Activated T-cell treated with anti-CD3 and anti-CD28 coated beads, Interleukin-2, amount 50 U/mL, for 72 hours (primary cell): Measurements from ENCODE around the gene ZNF526. TPM values are rescaled to one million over a fixed set of nuclear protein-coding genes. Genes with fewer than 3 reads are reported as not detected.
A peak's percentile ranks its signal among the peaks of the same experiment; 100 is the strongest.

Experiments
- ATAC-seq, 2 donors: fragments of 150-1000 bp; cut with Tn5 transposase; replicated peaks in 1 of 2; 2 replicates each; pipeline ENCODE4 v1.10.0; 2021; ENCODE audit warnings: moderate library complexity in 2 of 2, mild to moderate bottlenecking in 1 of 2
- DNase-seq, 2 donors: peaks; one replicate each; pipeline ENCODE4 v3.0.0; 2021 to 2022; ENCODE audit warnings: mixed read lengths in 1 of 2
- H3K27ac Mint-ChIP-seq: one replicate; pipeline ENCODE4 v1.8.0; 2022; ENCODE audit warnings: mild to moderate bottlenecking, moderate library complexity, mixed read lengths
- H3K27me3 Mint-ChIP-seq: one replicate; pipeline ENCODE4 v1.8.0; 2022; ENCODE audit warnings: low read depth, mixed read lengths
- H3K36me3 Mint-ChIP-seq, 2 donors: one replicate each; pipeline ENCODE4 v1.8.0; 2022; ENCODE audit warnings: mixed read lengths in 2 of 2, mild to moderate bottlenecking in 1 of 2; ENCODE audit not compliant: insufficient read depth in 2 of 2
- H3K4me1 Mint-ChIP-seq: one replicate; pipeline ENCODE4 v1.8.0; 2022; ENCODE audit warnings: low read depth, mixed read lengths
- H3K4me3 Mint-ChIP-seq, 2 donors: one replicate each; pipeline ENCODE4 v1.8.0; 2022; ENCODE audit warnings: mild to moderate bottlenecking in 2 of 2, mixed read lengths in 2 of 2, moderate library complexity in 2 of 2
- H3K9me3 Mint-ChIP-seq, 2 donors: one replicate each; pipeline ENCODE4 v1.8.0; 2022; ENCODE audit warnings: mixed read lengths in 2 of 2
- total RNA-seq, 2 donors: library from RNA; stranded (reverse); gene quantifications; one replicate each; pipeline ENCODE4 v1.2.3, GENCODE V29; 2022

Gene ZNF526
- total RNA-seq, 2 donors from 2014 or later = 11.4 to 11.9 TPM

DNA sequence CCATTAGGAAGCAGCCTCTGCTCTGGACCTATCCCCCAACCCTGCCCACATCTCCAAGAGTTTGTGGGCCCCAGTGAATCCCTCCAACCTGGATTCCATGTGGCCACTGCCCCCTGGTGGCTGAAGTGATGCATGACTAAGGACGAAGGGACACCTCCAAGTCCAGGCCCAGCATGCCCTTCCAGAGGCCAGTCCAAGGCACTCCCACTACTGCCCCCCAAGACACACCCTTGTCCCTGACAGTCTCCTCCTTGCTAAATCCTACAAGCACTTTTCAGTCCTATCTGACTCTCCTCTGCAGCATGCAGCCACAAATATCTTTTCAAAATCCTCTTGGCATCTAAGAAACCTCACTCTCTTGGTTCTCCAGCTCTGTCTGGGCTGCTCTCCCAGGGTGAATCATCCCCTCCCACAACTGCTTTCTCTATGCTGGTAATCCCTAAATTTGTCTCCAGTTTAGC lies 35.7 kb upstream of the ZNF526 start:
- peaks cover 24% of the 10 kb centered on the region for H3K4me1 Mint-ChIP-seq
- peak; percentile 74 for ATAC-seq
- no peaks in the 10 kb centered on the region for H3K9me3 Mint-ChIP-seq
- H3K27ac Mint-ChIP-seq = peak overlapping the region; percentile 86
- H3K4me3 Mint-ChIP-seq = no peak overlapping the region
- peak; percentile 75 to 82 for DNase-seq
- no peaks in the 10 kb centered on the region for H3K27me3 Mint-ChIP-seq
- no peaks in the 10 kb centered on the region for H3K36me3 Mint-ChIP-seq

DNA sequence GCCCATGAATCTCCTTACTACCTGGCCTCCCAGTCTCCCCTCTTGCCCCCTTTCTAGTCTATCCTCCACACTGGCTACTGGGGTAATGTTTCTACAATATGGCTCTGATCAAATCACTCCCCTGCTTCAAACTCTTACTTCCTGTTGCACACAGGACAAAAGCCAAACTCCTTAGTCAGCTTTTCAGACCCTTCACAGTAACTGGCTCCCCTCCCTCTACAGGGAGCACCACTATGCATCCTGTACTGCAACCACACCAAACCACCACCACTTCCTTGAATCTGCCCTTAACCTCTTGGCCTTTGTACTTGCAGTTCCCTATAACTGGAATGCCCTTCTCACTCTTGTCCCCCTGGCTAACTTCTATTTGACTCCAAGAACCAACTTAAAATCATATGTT lies 34.8 kb upstream of the ZNF526 start:
- peak overlapping the region; percentile 86 for H3K27ac Mint-ChIP-seq
- ATAC-seq (peak; percentile 56 to 79), DNase-seq (peak in 1 of 2 donors; percentile 11)
- no peaks in the 10 kb centered on the region for H3K27me3 Mint-ChIP-seq
- H3K4me1 Mint-ChIP-seq = peaks cover 24% of the 10 kb centered on the region
- H3K4me3 Mint-ChIP-seq = peak overlapping the region in 1 of 2 donors; percentile 29
- no peaks in the 10 kb centered on the region for H3K36me3 Mint-ChIP-seq
- no peaks in the 10 kb centered on the region for H3K9me3 Mint-ChIP-seq

DNA sequence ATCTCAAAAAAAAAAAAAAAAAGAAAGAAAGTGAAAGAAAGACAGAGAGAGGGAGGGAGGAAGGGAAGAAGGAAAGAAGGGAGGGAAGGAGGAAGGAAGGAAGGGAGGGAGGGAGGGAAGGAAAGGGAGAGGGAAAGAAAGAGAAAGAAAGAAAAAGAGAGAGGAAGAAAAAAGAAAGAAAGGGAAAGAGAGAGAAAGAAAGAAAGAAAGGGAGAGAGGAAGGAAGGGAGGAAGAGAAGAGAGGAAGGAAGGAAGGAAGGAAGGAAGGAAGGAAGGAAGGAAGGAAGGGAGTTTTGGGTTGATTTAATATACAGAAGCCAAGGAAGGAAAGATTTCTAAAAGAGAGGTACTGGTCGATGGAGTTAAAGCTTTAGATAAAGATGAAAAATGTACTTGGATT lies 31.4 kb upstream of the ZNF526 start:
- no peak for DNase-seq
- H3K27ac Mint-ChIP-seq = no peak overlapping the region
- ATAC-seq = no peak
- H3K4me1 Mint-ChIP-seq = peaks cover 36% of the 10 kb centered on the region
- peaks cover 0 to 2% of the 10 kb centered on the region in 2 donors for H3K9me3 Mint-ChIP-seq
- peaks cover 0 to 4% of the 10 kb centered on the region in 2 donors for H3K36me3 Mint-ChIP-seq
- H3K27me3 Mint-ChIP-seq = no peaks in the 10 kb centered on the region
- no peak overlapping the region for H3K4me3 Mint-ChIP-seq

DNA sequence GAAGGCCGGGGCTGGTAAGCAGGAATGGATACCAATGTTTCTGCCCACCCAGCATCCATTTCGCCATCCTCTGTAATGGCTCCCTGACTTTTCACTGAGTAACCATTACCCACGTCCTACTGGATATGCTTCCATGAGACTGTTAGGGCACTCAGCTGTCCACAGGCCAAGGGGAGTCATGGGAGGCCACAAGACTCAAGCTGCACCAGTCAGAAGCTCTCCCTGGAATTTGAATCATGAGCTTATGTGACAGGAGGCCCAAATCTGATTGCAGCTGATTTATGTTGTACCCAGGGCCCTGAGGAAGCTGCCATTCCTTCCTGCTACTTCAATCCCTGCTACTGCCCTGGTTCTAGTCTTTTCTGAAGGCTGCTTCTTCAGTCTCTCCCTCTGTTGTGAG lies 31.0 kb upstream of the ZNF526 start:
- Mint-ChIP-seq H3K36me3 (peaks cover 2 to 4% of the 10 kb centered on the region in 2 donors), H3K4me1 (peaks cover 37% of the 10 kb centered on the region), H3K27me3 (no peaks in the 10 kb centered on the region), H3K9me3 (peaks cover under 1 to 2% of the 10 kb centered on the region in 2 donors), H3K27ac (no peak overlapping the region), H3K4me3 (no peak overlapping the region)
- ATAC-seq (no peak), DNase-seq (no peak)

DNA sequence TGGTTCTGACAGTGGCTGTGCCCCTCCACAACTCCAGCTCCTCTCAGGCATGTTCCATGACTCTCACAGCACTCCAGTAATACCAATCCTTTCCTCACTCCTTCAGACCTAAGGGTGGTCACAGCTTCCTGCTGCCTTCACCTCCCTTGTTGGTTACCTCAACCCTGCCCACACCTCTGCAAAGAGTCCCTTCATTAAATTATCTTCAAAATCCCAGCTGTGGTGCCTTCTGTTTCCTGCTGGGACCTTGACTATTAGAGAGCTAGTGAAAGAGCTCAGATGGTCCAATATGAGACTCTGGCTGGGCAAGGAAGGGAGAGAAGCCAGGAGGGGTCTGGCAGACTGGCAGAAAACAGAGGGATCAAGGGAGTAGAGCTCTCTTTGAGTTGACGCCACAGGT lies 28.8 kb upstream of the ZNF526 start:
- Mint-ChIP-seq H3K27me3 (no peaks in the 10 kb centered on the region), H3K4me3 (peak overlapping the region in 1 of 2 donors; percentile 12), H3K36me3 (peaks cover 4% of the 10 kb centered on the region in 2 donors)

DNA sequence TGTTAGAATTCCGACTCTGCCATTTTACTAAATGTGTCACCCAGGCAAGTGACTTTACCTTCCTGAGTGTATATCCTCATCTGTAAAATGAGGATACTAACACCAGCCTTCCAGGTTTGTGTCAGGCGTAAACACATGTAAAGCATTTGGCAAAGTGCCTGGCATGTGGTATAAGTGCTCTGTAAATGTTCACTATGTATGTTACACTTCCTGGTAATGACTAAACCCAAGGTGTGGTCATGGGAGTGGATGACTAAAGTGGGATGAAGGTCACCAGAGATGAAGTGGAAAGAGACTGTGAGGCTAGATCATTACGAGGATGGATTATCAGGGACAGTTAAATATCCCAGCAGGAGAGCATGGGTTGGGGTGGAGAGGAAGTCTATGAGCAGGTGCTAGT lies 28.3 kb upstream of the ZNF526 start:
- Mint-ChIP-seq H3K27ac (no peak overlapping the region), H3K4me1 (peaks cover 33% of the 10 kb centered on the region), H3K27me3 (no peaks in the 10 kb centered on the region), H3K36me3 (peaks cover 4% of the 10 kb centered on the region in 2 donors), H3K9me3 (peaks cover 2% of the 10 kb centered on the region in 2 donors), H3K4me3 (peak overlapping the region; percentile 0 to 12)
- DNase-seq (peak; percentile 63 to 74), ATAC-seq (peak; percentile 93 to 95)

More for the DNA sequence above, 28.8 kb upstream of the ZNF526 start:
- no peak for DNase-seq
- ATAC-seq = peak; percentile 22 to 25
- H3K9me3 Mint-ChIP-seq = peaks cover 2% of the 10 kb centered on the region in 2 donors
- H3K27ac Mint-ChIP-seq = peak overlapping the region; percentile 5
- H3K4me1 Mint-ChIP-seq = peaks cover 28% of the 10 kb centered on the region

DNA sequence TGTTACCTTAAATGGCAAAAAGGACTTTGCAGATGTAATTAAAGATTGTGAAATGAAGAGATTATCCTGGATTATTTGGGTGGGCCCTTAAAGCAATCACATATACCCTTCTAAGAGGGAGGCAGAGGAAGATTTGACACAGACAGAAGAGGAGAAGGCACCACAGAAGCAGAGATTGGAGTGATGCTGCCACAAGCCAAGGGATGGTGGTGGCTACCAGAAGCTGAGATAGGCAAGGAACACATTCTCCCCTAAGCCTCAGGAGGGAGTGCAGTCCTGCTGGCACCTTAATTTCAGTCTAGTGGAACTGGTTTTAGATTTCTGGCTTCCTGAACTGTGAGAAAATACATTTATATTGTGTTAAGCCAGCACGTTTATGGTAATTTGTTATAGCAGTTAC lies 26.8 kb upstream of the ZNF526 start:
- no peak overlapping the region for H3K4me3 Mint-ChIP-seq
- no peak overlapping the region for H3K27ac Mint-ChIP-seq
- DNase-seq (no peak), ATAC-seq (no peak)
- H3K9me3 Mint-ChIP-seq = peaks cover 2% of the 10 kb centered on the region in 2 donors
- peaks cover 42% of the 10 kb centered on the region for H3K4me1 Mint-ChIP-seq
- no peaks in the 10 kb centered on the region for H3K27me3 Mint-ChIP-seq
- H3K36me3 Mint-ChIP-seq = peaks cover 4% of the 10 kb centered on the region in 2 donors

DNA sequence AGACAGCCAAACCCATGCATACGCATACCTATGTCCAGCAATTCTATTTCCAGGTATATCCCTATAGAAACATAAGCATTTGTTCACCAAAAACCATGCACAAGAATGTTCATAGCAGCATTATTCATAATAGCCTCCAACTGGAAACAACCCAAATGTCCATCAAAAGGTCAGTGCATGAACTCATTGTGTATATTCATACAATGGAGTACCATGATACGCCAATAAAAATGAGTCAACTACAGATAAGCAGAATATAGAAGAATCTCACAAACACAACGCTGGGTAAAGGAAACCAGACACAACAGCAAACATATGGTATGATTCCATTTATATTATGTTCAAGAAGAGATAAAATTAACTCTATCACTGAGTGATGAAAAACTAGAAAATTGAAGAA lies 26.4 kb upstream of the ZNF526 start:
- Mint-ChIP-seq H3K27me3 (no peaks in the 10 kb centered on the region), H3K4me1 (peaks cover 46% of the 10 kb centered on the region), H3K4me3 (no peak overlapping the region), H3K36me3 (peaks cover 6% of the 10 kb centered on the region in 2 donors), H3K9me3 (peaks cover 2% of the 10 kb centered on the region in 2 donors), H3K27ac (no peak overlapping the region)
- ATAC-seq (no peak), DNase-seq (no peak)

DNA sequence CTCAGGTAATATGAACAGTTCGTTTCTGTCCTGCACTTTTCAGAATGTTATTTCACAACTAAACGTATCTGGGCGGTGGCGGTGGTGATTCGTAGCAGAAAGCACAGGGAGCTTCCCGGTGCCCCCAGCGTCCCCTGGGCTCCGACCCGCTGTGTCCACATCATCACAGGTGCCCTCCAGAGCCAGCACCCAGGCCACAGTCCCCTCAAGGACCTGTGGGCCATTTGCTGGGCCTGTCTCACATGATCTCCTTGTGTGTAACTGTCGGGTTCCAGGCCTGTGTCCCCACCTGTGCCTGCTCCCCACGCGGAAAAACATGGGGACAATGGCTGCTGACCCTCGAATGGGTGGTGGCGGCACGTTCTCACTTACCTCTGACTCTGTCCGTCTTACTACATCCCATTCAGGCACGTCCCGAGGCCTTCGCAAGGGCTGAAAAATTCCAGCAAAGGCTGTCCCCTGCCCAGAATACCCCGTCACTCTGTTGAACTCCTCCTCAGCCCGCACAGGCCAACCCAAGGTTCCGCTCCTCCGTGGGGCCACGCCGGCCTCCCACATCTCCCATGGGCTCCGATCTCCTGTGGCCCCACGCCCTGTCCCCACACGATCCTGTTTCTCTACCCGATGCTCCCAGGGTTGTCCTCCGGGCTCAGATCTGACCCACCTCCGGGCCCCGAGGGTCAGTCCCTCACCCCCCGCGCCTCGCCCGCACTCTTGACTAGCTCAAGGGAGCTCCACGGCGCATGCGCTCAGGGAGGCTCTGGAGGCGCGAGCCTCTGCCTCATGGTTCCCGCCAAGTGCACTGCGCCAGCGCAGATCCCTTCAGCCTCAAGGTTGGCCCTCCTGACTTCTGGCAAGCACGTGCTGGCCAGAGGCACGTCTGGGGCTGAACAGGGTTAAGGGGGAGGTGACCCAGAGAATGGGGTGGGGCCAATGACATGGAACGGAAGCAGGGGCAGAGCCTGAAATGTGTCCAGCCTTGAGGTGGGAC lies 23.8 kb upstream of the ZNF526 start:
- DNase-seq = no peak
- Mint-ChIP-seq H3K27me3 (no peaks in the 10 kb centered on the region), H3K4me1 (peaks cover 68% of the 10 kb centered on the region), H3K27ac (peak overlapping the region; percentile 21), H3K9me3 (peaks cover 2% of the 10 kb centered on the region in 2 donors), H3K36me3 (peaks cover 7 to 8% of the 10 kb centered on the region in 2 donors), H3K4me3 (no peak overlapping the region)
- ATAC-seq = no peak

DNA sequence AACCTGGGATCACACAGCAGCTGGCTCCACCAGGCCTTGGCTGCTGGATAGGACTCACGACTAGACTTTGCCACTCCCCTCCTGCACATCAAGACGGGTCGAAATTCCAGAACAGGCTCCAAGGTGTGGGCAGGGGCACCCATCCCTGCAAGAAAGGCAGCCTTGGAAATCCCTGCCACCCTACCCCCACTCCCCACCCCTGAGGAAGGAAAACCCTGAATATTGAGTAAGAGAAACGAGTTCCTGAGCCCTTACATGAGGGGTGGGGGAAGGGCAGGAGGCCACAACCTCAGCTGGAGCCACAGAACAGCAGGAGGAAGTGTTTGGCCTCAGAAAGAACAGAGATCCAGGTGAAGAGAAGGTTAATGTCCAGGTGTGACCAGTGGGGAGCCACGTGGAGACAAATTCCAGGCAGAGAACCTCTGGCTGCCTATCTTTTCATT lies 22.7 kb upstream of the ZNF526 start:
- Mint-ChIP-seq H3K4me3 (no peak overlapping the region), H3K27me3 (no peaks in the 10 kb centered on the region), H3K9me3 (peaks cover 2% of the 10 kb centered on the region in 2 donors), H3K4me1 (peaks cover 68% of the 10 kb centered on the region), H3K36me3 (peaks cover 8 to 10% of the 10 kb centered on the region in 2 donors), H3K27ac (peak overlapping the region; percentile 38)
- no peak for DNase-seq
- no peak for ATAC-seq

DNA sequence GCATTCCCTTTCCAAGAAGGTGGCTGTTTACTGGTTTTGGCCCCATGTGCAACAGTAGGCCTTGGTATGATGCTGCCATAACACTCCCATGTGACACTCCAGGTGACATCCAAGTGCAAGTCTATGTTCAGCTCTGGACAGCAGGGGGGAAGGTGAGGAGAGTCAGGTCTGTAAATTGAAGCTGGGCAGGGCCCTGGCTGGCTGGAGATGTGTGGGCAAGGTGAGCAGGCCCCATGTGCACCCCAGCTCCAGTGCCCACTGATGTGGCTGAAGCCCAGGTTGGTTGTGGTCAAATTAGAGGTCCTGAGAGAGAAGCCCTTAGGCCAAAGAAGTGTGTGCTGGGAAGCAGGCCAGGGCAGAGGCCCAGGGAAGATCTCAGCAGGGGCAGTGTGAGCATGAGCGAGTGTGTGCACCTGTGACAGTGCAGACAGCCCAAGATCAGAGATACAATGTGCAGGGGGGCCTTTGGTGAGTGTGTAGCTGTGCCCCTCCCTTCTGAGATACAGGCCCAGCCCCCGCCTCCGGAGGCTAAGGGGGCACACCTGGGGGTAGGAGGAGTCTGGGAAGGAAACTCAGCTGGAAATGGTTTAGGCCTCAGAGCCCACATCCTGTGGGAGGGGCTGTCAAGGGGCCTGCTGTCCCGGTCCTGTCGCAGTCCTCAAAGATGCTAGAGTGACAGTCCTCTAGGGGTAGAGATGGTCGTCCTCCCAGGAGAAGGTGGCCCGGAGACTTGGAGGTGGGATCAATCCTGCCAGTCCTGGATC lies 21.3 kb upstream of the ZNF526 start:
- peak; percentile 60 to 70 for ATAC-seq
- Mint-ChIP-seq H3K27me3 (no peaks in the 10 kb centered on the region), H3K27ac (peak overlapping the region; percentile 83), H3K4me1 (peaks cover 79% of the 10 kb centered on the region), H3K4me3 (peak overlapping the region; percentile 69 to 95), H3K9me3 (peaks cover 0 to 2% of the 10 kb centered on the region in 2 donors), H3K36me3 (peaks cover 6 to 10% of the 10 kb centered on the region in 2 donors)
- peak; percentile 63 to 73 for DNase-seq

DNA sequence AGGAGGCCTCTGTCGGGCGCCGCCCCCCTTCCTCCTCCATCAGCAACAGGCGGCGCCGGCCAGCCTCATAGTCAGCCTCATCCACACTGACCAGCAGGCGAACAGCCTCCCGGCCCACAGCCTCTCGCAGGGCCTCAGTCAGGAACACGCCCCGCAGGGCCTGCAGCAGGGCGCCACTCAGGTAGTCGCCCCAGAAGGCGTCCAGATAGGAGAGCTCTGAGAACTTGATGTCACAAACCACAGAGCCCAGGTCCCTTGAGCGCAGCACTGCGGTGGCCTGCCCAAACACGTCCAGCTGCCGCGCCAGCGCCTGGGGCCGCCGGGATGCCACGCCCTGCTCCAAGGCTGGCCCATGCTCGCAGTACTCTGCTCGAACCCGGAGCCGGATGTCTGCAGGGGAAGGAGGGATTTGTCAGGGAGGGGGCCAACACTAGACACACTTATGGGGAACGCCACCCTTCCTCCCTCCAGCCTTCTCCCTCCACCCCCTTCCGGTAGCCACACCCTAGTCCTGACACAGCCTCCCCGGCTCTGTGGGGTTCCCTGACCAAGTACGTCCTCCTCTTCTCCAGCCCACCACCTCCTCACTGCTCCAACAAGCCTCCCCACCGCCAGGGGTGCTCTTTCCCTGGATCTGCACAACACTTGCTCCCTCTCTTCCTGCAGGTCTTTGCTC lies 20.5 kb upstream of the ZNF526 start:
- peak overlapping the region; percentile 83 for H3K27ac Mint-ChIP-seq
- H3K36me3 Mint-ChIP-seq = peaks cover 6 to 12% of the 10 kb centered on the region in 2 donors
- peak; percentile 72 to 75 for DNase-seq

More for the DNA sequence above, 20.5 kb upstream of the ZNF526 start:
- Mint-ChIP-seq H3K4me1 (peaks cover 78% of the 10 kb centered on the region), H3K27me3 (no peaks in the 10 kb centered on the region), H3K9me3 (no peaks in the 10 kb centered on the region), H3K4me3 (peak overlapping the region; percentile 69 to 95)
- ATAC-seq = peak; percentile 73 to 75
